A204.1 (cell line): Measurements from ENCODE around the gene ETV5.
"Not testable (repeated sequence)": the region's sequence is repeated elsewhere in the genome, so short reads cannot be mapped to it uniquely, and the experiment has no call there.

ENCODE experiments used
- FAIRE-seq: peaks from 2 replicates; lab custom pipeline; 2012; peaks lifted over from hg19 to GRCh38; lab: Jason Lieb, UNC

ETV5 gene

GRCh38 chr3:186067360-186068242 lies 41.3 kb downstream of the ETV5 start:
- no peak for FAIRE-seq

DNA sequence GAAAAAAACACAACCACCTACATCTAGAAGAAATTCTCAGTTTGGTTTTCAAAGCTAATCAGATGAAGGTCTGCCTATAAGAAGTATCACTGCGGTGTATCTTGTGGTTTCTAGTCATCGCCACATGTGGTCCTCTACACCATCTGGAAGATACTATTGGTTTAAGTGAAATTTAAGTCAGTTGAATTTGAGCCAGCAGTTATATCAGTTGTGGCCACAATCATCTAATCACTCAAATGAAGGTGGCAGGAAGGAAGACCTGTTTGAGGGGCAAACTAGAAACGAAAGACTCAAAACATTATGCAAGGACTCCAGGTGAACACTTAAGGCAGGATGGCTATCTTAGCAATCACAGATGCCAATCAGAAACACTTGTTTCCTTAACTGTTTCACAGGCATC lies 48.7 kb downstream of the ETV5 start:
- no peak for FAIRE-seq

- no peak for FAIRE-seq
These were observed 49.7 kb downstream of the ETV5 start for GRCh38 chr3:186059192-186059591.

- FAIRE-seq, result no peak
These were observed 50.7 kb downstream of the ETV5 start for GRCh38 chr3:186058225-186058624.

- no peak for FAIRE-seq
These were observed 51.3 kb downstream of the ETV5 start for GRCh38 chr3:186057594-186057993.

GRCh38 chr3:186054792-186055352 lies 54.0 kb downstream of the ETV5 start:
- no peak for FAIRE-seq

DNA sequence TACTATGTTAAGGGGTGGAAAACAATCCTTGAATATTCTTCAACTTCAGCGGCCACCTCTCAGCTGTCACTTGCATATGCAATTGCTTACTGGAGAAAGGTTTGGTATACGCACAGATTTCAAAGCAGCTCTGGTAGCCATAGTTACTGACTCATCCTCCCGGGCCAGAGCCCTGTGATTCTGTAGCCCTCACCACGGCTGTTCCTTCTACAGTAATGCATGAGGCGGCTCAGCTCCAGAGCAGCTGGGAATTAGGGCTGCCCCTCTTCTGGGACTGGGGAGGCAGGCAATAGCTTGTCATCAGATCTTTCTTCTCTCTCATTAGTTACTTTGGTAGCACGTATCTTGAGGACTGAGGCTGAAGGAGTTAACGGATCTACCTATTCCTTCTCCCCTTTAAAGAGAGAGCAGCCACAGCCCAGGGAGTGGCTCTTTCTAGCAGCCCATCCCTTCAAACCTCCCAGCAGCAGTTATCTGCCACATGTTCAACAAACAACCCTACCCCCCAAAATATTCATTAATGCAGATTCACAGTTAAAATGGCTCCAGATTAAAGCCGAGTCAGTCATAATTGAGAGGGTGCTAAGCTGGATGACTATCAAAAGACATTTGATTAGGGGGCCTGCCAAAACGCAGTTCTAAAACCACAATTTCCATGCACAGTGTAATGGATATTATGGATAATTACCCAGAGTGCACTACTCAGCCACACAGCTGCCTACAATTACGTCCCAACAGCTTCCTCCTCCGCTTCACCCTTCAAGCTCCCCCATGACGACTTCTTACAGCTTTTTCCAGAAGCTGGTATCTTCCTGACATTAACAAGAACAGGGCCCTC lies 54.7 kb downstream of the ETV5 start:
- FAIRE-seq, result no peak

GRCh38 chr3:186052096-186052840 lies 56.6 kb downstream of the ETV5 start:
- FAIRE-seq, result no peak

DNA sequence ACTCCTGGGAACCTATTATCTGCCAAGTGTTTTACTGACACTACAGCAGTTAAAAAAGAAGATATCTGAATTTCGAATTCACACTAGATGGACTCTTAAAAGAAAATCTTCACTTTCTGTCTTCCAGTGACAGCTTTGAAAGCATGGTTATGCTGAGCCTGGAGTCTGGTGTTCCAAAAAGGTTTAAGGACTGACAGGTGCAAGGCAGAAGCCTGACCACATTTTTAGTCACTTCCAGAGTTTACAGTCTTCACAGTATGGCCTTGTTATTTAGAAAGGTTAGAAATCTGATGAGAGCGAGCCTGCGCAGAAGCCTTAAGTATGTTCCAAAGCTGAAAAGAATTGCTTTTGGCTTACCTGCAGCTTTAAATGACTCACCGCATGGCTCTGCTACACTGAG lies 59.9 kb downstream of the ETV5 start:
- no peak for FAIRE-seq

DNA sequence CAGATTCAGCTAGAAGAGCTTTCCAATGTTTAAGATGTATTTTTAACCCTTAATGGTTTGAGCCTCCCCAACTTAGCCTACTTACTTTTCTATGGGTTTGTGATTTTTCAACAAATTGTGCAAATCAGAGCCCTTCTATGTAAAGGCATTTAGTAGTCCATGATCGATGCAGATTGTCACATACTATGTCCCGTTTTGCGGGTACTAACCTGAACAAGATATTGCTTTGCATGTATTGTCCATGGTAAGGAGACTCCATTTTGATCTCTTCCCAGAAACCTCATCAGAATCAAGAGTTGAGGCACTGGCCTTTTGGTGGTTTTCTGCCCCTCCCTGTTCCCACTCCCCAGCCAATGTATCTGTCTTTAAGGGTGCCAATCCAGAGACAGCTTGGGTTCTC lies 60.8 kb downstream of the ETV5 start:
- FAIRE-seq, result no peak

DNA sequence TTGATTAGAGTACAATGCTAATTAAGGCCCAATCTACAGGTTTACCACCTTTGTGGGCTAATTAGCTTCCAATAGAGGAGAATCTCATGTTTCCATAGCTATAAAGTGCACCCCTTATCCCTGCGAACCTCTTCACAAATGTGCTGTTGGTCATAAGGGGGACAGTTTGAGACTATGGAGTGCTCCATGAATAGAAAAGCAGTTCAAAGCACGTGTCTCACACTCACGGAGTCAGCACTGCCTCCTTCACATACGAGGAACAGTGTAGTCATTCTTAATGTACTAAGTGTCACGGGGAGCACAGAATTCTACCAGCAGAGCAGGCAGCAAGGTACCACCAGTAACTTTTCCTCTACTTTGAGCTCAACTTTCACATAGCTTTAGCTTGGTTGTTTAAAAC lies 62.1 kb downstream of the ETV5 start:
- no peak for FAIRE-seq

DNA sequence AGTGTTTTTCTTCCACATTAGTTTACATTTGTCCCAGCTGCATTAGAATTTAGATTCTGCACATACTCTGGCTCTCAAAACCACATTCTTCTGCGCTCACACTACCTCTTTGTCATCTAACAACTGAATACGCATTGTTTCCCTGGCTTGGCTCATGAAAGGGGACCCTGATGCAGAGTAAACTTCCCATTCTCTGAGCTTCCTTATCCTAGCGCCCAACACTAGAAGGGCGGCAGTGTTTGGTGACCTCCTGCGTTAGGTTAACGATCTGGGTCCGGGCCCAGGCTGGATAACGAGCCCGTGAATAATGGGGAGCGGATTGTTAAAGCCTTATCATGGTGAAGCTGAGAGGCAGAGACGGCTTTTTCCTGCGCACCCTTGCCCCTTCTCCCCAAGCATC lies 63.9 kb downstream of the ETV5 start:
- FAIRE-seq, result no peak

DNA sequence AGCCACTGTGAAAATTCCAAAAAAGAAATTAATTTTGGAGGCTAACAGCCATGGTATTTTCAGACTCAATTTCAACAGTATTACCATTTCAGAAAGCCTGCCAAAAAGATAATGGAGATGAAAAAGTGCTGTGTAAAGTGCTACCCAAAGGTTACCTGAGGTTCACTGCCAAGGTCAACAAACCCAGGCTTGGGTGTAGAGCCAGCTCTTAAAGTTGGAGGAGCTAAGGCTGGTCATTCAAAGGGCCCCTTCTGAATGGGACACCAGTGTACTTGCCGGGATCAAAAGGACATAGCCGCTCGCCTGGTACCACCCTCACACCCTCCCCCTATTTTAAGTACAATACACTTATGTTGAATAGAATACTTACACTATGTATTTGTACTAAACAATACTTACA lies 64.5 kb downstream of the ETV5 start:
- no peak for FAIRE-seq

DNA sequence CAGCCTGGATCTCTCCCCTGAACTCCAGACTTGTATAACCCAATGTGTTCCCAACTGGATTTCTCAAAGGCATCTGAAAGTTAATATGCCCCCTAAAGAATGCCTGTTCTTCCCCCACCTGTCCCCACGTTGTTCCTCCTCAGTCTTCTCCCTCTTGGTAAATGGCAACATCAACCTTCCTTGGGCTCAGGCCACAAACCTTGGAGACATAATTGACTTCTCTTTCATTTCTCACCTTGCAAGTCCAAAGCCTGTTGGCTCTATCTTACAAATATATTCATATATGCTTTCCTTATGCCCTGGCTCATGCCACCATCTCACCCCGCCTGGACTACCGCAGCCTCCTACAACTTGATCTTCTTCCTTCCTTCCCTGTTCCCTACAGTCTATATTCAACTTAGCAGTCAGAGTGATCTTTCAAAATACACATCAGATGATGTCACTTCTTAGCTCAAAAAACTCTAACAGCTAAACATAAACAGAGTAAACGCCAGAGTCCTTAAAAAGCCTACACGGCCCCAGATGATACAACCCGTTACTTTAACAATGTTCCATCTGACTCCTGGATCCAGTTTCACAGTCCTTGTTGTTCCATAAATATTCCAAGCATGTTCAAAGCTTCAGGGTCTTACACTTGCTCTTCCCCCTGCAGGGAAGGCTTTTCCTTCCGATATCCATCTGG lies 66.2 kb downstream of the ETV5 start:
- FAIRE-seq, result no peak

DNA sequence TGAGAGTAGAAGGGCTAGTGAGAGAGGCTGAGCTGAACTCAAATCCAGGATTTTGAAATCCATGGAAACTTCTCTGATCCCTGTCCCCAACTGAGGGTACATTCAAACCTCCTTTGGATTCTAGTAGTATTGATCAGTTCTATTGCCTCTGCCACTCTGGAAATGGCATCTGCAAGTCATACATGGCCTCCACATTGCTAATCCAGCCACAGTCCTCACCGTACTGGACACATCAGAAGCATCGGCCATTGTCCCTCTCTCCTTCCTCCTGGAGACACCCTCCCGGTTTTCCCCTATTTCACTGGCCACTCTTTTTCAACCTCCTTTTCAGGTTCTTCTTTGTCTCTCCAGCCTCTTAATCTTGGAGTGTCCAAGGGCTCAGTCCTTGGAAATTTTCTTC lies 66.9 kb downstream of the ETV5 start:
- FAIRE-seq, result no peak

DNA sequence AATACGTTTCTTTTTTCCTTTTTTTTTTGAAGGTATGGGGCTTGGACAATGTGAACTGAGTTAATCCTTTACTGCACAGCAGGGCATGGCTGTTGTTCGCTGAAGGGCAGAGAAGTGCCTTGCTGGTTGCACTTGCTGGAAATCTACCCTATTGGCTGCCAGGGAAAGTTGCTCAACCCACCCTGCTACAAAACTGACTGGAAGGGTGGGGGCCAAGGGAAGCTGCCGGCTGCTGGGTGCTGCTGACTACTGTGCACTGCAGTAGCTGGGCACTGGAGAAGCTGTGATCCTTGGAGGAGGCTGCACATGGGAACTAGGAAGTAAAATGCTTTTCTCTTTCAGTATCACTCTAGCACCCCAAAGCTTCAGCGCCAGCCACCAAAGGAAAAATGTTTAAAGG lies 70.5 kb downstream of the ETV5 start:
- no peak for FAIRE-seq

- no peak for FAIRE-seq
These were observed 73.6 kb downstream of the ETV5 start for GRCh38 chr3:186035277-186035676.

DNA sequence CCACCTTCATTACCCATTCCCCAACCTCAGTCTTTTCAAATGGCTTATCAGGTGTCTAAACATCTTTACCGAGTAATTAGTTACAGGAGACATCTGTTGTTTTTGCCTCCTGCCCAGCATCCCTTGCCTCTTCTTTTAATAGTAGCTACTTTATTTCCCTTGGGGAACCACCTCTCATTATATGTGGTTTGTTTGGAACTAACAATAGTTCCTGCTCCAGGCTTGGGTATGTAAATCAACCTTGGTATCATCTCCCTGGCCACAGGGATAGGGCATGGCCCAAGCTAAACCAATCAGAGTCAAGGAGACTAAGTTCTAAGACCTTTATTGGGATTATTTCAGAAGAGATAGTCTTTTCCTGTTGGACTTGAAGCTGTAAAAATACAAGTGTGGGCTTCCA lies 76.6 kb downstream of the ETV5 start:
- FAIRE-seq, result no peak

- not testable (repeated sequence) for FAIRE-seq
These were observed 82.9 kb downstream of the ETV5 start for GRCh38 chr3:186025993-186026392.

DNA sequence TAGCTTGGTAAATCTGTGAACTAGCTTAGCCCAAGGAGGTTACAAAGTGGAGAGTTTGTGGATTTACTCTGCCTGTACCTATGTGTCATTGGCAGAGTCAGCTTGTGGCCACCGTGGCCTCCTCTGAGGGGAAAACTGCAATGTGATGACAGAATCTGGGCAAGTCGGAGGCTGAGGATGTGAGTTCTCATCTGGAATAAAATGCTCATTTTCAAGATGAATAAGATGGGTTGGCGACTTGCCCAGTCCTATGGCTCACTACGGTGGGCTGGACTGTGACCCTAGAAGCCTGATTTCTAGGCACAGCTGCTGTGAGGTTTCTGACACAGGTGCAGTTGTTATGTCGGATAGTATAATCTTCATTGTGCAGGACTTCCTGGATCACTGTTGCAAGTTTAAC lies 83.7 kb downstream of the ETV5 start:
- FAIRE-seq, result no peak

DNA sequence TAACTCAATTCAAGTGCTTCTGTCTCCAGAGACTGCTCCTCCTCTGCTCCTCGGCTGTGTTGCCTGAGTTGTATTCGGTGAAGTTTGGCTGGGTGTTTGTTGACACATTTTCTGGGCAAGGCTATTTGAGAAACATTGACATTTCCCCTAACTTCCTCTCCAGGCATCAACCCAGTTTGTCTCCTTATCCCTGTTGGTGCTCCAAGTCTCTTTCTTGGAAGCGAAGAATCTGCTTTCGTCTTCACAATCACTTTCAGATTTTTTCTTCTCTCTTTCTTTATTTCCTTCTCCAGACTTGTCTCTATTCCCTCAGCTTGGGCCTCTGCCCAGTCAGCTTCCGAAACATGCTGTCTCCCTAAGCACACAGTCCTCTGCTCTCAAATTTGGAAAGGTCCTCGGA lies 84.7 kb downstream of the ETV5 start:
- FAIRE-seq, result no peak

GRCh38 chr3:186022931-186023330 lies 86.0 kb downstream of the ETV5 start:
- no peak for FAIRE-seq
